ENCODE results near the gene ALLC.
"Not testable (repeated sequence)": the region's sequence is repeated elsewhere in the genome, so short reads cannot be mapped to it uniquely, and the experiment has no call there.

Gene ALLC

DNA sequence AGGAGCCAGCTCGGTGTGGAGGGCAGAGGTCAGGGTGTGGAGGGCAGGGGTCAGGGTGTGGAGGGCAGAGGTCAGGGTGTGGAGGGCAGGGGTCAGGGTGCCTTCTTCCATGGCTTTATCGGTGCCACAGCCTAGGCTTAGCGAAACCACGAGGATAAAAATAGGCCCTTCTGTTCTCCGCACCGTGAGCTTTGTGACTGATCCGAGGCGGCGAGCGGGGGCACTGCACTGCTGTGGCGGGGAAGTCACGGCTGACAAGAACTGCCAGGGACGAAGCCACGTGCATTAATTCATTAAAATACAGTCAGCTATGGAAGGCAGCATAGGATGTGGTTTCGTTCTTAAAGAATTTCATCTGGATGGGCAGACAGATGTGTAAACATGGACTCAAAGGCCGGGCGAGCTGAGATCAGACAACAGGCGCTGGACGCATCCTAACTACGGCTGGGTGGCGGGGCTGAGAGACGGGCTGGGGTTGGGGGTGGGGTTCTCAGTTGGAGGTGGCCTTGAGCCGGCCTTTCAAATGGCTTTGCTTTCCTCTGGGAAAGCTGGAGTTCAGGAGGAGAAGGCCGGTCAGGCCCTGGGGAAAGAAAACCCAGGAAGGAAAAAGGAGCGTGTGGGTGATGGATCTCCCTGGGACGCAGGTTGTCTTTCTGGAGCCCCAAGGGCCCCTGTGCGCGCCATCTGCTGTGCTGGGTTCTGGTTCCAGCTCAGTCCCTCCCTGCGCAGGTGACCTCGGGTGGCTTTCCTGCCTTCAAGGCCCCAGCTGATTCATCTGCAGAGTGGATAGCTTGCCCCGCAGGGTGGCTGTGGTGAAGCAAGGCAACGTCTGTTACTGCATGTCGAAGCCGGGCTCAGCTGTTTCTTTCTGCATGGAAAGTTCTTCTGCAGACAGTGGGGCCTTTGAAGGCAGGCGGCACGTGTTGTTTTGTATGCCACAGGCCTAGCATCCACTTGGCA lies 958 bp upstream of the ALLC start:
- DNase-seq: no peak

DNA sequence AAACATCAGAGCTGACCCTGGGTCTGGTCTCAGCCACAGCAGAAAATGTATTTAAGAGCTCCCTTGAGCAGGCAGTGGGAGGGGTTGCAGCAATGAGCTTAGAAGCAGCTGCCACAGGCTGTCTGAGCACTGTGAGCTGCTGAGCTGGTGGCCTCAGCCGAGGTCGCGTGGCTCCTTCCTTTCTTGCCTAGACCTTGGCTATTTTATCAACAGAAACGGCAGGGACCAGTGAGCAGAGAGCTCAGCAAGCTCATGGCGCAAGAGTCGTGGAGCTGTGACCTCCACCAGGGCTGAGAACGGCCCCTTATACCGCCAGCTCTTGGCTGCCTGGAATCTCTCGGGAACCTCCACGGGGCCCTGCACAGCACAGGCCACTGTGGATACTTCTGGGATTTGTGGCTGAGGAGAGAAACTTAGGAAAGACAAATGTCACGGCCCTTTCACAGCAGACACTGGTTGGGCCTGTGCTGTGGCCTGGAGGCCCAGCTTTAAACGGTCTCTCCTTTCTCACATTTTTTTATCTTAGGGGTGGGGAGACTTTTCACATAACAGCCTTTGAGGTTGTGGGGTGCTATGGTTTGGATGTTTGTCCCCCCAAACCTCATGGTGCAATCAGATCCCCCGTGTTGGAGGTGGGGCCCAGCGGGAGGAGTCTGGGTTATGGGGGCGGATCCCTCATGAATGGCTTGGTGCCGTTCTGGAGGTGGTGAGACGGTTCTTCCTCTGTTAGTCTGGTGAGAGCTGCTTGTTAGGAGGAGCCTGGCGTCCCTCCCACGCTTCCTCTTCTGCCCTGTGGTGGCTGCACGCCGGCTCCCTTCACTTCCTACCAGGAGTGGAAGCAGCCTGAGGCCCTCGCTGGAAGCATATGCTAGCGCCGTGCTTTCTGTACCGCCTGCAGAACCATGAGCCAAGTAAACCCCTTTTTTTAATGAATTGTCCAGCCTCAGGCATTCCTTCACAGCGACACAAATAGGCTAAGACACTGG lies 1.7 kb downstream of the ALLC start:
- DNase-seq: no peak

DNA sequence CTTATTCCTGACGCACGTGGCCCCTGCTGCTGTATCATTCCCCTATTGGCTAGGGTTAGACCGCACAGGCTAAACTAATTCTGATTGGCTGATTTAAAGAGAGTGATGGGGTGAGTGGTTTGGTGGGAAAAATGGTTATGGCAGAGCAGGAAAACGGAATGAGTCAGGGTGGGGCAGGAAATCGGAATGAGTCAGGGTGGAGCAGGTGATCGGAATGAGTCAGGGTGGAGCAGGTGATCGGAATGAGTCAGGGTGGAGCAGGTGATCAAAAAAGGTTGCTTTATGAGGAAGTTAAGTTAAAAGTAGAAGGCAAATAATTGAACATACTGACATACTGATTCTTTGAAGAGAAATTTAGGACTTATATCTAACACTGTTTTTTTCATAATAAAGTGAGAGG lies 2.6 kb downstream of the ALLC start:
- not testable (repeated sequence) for DNase-seq

- DNase-seq: no peak
Observed at GRCh38 chr2:3661149-3661660, 3.2 kb downstream of the ALLC start.

DNA sequence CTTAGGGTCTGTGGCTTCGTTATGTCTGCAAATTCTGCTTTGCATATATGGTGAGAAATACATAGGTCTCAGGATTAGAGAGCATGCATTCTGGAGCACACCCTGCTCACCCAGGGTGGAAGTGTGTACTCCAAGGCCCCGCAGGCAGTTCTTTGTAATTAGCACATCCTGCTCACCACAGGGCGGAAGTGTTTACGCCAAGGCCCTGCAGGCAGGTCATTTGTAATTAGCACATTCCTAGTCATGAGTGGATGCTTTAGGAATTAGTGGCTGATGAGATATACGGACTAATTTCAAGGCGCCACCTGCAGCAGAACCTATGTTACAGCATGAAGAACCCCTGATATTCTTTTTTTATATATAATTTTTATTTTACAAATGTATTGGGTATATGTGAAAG lies 4.2 kb downstream of the ALLC start:
- DNase-seq: no peak

DNA sequence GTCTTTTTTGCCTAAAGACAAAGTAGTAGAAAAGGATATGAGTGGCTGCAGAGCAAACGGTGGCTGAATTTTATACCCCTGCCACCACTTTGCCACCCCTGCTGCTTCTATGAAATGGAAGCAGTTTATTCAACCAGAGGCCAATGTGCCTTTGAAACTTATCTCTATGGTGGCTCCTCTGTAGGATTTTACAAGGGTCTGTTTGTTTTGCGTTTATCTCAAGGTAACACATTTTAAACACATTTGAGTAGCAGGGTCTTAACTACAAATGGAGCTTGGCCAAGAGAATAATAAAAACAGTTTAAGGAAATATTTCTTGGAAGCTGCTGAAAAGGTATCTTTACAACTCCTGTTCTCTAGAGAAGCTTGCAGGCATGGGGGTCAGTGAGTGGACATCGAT lies 6.1 kb downstream of the ALLC start:
- no peak for DNase-seq

DNA sequence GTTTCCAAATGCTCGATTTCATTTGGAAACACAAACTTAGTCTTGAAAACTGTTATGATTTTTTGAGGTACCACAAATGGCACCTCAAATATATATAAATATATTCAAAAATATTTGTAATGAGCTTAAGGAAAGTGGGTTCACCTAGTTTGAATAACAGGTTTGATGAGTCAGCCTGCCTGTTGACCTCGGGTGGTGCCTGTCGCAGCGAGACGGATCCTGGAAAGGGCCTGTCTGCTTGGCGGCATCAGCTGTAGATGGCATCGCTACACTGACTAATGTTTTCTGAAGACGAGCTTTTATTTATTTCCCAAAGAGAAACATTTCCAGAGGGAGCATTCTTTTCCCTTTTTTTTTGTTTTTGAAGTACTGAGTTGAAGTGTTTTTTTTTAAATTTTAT lies 6.9 kb downstream of the ALLC start:
- DNase-seq: no peak

DNA sequence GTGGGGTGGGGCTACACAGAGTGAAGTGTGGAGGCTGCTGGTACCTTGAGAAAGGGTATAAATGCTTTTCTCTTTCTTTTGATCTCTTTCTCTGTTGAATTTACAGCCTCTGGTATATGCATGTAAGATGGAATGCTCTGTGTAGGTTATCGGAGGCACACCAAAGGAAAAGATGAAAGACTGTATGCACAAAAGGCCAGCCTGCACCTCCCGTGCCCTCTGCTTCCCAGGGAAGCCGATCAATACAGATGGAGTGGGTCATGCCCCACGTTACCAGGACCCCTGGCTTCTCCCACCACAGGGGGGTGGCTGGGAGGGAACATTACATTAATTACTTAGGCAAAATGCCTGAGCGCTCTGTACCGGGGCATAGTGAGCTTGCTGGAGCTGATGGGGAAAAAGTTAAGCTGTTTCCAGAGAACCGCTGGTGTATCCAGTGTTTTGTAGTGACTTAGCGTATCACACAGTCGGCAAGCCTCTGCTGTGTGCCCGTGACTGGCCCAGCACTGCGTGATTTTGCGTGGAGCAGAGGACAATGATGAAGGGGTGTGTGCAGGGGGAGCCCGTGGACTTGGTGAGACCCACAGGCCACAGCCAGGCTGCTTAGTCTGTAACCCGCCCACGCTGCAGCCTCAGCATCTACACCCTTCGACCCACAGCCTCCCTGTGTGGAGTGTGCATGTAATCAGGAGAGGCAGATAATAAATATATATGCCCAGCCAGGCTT lies 8.0 kb downstream of the ALLC start:
- DNase-seq: no peak

- no peak for DNase-seq
Observed at GRCh38 chr2:3666613-3666975, 8.6 kb downstream of the ALLC start.

- no peak for DNase-seq
Observed at GRCh38 chr2:3667151-3667631, 9.2 kb downstream of the ALLC start.

DNA sequence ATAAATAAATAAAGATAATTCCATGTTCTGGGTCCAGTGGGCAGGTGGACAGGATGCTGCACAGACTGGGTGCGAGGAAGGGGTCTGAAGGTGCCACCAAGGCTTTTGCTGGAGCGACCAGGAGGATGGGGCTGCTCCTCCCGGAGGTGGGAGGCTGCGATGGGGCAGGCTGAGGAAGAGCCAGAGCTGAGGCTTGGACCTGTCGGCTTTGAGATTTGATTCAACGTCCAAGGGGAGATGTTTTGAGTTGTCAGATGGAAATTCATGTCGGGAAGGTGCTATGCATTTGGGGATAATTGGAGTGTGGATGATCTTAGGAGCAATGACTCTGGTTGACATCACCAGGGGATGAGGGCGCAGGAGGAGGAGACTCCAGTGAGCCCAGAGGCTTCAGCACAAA lies 11.7 kb downstream of the ALLC start:
- no peak for DNase-seq

DNA sequence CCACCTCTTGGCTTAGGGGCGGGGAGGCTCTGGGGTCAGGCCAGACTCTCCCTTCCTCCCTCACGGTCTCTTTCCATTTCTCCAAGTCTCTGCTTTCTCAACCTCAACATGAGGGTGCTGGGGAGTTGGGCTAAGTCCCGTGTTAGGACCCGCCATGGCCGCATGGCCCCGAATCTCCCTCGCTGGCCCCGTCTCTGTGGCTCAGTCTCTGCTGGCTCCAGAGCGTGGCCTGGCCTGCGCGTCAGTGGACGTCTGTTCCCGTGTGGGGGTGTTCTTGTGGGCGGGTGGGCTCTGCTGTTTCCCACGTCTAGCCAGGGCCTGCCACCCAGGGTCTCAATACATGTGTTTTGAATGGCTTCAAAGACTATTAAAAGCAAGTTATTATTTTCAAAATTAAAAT lies 12.4 kb downstream of the ALLC start:
- no peak for DNase-seq

DNA sequence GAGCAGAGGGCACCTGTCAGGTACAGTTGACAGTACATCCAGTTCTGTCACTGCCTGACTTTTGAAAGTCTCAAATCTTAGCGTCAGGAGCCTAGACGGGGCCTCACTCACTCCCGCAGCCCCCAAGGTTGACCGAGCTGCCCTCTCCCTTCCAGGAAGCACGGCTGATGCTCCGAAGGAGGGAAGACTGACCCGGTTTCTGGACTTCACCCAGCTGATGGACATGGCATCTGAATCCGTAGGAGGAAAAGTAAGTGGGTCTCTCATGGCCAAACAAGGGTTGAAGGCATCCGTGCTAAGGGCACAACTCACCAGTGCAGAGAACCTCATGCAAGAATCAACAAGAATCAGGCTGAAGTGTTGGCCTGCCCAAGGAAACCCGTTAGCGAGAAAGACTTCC lies 12.9 kb downstream of the ALLC start:
- DNase-seq: no peak

DNA sequence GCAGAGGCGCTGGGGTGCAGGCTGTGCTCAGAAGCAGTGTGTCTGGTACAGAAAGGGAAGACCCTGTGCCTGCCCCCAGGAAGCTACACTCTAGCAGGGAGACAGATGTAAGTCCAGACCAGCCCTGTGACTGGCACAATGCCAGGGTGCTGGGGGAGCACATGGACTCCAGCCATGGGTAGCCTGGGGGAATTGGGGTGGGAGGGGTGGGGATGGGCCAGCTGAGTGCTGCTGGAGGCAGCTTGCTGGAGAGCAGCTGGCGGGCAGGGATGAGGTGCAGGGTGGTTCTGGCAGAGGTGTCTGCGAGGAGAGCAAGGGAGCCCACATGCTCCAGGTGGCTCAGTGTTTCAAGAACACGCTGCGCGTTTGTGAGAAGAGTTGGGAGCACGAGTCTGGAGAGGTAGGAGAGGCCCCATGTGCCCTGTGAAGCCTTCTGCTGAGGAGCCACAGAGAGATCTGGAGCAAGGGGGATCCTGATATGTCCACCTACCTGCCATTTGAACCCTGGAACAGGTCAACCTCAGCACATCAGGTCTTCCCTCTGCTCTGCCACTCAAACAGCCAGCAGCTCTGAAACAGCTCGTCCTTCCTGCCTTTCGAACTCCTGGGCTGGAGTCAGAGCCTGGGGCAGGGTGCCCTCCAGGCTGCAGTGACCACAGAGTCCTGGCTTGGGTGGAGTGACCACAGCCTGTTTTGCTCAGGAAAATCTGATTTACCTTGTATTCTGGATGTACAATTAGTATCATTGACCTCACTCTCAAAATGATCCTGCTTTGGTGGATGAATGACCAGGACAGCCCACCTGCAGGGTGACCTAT lies 15.1 kb downstream of the ALLC start:
- DNase-seq: no peak

- no peak for DNase-seq
Observed at GRCh38 chr2:3674066-3674845, 16.3 kb downstream of the ALLC start.

GRCh38 chr2:3675687-3676086 lies 17.7 kb downstream of the ALLC start:
- no peak for DNase-seq

GRCh38 chr2:3677436-3677835 lies 19.4 kb downstream of the ALLC start:
- DNase-seq: no peak

GRCh38 chr2:3678212-3678611 lies 20.2 kb downstream of the ALLC start:
- no peak for DNase-seq

GRCh38 chr2:3679180-3679579 lies 21.2 kb downstream of the ALLC start:
- DNase-seq: no peak

DNA sequence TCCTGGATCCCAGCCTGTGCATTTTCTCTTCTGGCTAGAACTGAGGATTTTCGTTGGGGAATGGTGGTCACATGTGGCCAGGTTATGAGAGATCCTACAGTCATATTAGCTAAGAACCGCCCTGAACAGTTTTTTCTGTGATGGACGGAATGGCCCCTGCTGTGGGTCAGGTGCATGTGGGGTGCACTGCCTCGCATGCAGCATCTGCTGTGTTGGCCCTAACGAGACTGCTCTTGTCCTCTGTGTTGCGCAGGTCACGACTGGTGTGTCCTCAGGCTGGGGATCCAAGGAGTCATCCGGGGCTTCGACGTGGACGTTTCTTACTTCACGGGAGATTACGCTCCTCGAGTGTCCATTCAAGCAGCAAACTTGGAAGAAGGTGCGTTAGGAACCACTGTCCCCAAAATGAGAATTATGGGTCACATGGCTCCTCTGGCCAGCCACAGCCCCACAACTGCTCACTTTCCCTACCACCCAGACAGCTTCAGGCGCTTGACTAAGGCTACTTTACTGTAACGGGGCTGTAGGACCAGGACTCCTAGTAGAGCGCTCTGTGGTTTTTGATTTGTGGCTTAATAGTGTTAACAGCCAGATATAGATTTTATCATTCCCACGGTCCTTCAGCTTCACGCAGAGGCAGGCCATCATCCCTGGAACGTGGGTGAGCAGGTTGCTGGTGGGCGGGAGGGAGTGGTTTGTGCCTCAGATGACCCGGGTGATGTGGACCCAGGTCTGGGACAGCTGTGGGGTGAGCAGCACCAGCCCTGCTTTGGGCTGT lies 21.8 kb downstream of the ALLC start:
- no peak for DNase-seq
